Liver (tissue), 3 donors: ENCODE results near the gene CCAR1.

Source experiments
- FOXA1 ChIP-seq: IDR thresholded peaks from 2 replicates; pipeline ENCODE4 v1.6.1; 2016; ENCODE audit warnings: antibody characterized with exemption
- RAD21 ChIP-seq, 2 donors: IDR thresholded peaks; 2 replicates each; pipeline ENCODE4 v1.6.1; 2016; ENCODE audit warnings: antibody characterized with exemption in 2 of 2, mild to moderate bottlenecking in 2 of 2
- SP1 ChIP-seq: IDR thresholded peaks from 2 replicates; pipeline ENCODE4 v1.6.1; 2018; ENCODE audit warnings: antibody characterized with exemption, mild to moderate bottlenecking
- TAF1 ChIP-seq: conservative IDR thresholded peaks from 2 replicates; pipeline ENCODE4 v1.6.1; 2016; ENCODE audit warnings: antibody characterized with exemption, mild to moderate bottlenecking
- TF ChIP-seq, protein P1 (sequence below): fragments of 150-350 bp; IDR thresholded peaks from 2 replicates; pipeline ENCODE4 v1.5.1; 2017; ENCODE audit warnings: improper control_type of control experiment, low read depth, low read length; ENCODE audit not compliant: missing input control
- donor health status: healthy.
- donor health status: healthy.

GRCh38 chr10:68756246-68756645 is 35.2 kb downstream of the CCAR1 start:
- TF ChIP-seq, protein P1, sequence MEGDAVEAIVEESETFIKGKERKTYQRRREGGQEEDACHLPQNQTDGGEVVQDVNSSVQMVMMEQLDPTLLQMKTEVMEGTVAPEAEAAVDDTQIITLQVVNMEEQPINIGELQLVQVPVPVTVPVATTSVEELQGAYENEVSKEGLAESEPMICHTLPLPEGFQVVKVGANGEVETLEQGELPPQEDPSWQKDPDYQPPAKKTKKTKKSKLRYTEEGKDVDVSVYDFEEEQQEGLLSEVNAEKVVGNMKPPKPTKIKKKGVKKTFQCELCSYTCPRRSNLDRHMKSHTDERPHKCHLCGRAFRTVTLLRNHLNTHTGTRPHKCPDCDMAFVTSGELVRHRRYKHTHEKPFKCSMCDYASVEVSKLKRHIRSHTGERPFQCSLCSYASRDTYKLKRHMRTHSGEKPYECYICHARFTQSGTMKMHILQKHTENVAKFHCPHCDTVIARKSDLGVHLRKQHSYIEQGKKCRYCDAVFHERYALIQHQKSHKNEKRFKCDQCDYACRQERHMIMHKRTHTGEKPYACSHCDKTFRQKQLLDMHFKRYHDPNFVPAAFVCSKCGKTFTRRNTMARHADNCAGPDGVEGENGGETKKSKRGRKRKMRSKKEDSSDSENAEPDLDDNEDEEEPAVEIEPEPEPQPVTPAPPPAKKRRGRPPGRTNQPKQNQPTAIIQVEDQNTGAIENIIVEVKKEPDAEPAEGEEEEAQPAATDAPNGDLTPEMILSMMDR = no peak
- TF ChIP-seq TAF1 (no peak), FOXA1 (no peak), RAD21 (IDR thresholded peaks at IDR 0.05) (no peak), SP1 (no peak)
